NCI-H226 (cell line): Measurements from ENCODE around the gene ENTPD6.

Source experiments
- DNase-seq: peaks from one replicate; pipeline ENCODE4 v3.0.0-alpha.2; 2015

Gene ENTPD6

DNA sequence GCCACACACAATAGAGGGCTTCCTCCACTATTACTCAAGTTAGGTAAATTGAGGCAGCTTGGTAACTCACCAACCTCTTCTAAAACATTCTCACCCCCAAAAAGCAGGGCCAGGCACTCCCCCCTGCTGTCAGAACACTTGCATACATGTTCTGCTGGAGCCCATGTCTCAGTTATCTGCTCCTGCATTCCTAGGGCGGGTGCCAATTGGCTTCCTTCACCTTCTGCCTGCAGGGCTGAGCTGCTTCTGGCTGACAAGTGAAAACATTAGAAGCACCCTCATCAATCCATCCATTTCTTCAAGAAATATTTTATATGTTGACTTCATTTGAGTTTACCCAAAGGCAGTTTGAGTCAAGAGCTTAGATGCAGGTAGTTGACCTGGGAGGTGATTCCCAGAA is 4.5 kb upstream of the ENTPD6 start:
- DNase-seq, result peak; percentile 53

- no peak for DNase-seq
These were observed 3.8 kb upstream of the ENTPD6 start for GRCh38 chr20:25191689-25192088.

GRCh38 chr20:25193843-25194242 is 1.7 kb upstream of the ENTPD6 start:
- no peak for DNase-seq

- no peak for DNase-seq
These were observed 1.1 kb upstream of the ENTPD6 start for GRCh38 chr20:25194333-25194972.

DNA sequence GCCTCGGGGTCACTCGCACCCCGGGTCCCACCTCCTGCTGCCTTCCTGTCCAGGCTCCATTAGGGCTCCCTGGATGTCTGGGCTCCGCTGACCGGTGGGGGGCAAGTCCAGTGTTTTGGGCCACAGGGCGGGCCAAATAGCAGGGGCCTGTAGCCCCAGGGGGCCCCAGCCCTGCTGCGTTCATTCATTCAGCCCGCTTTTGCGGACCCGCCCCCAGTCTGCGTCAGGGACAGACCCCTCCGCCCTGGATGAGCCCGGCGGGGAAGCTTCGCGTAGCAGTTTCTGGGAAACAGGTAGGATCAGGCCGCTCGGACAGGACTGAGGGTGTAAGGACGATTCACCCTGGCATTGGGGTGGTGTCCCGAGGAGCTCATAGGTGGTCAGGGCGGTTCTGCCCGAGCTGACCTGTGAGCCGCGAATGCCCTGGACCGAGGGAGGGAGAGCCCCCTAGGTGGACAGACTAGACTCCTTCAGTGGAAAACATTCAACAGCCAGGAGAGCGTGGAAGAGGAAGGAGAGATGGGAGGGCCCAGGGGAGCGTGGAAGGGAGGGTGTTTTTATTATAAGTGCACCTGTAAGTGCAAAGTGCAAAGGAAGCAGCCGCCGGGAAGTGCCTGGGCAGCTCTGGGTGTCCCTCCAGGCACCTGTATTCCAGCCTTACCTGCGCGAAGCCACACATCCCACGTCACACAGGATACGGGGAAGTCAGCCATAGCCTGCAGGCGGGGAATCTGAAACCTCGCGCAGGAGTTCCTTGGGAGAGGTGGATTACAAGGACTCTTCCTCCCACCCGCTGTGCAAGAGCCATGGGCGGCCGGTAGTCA is 662 bp downstream of the ENTPD6 start:
- no peak for DNase-seq

DNA sequence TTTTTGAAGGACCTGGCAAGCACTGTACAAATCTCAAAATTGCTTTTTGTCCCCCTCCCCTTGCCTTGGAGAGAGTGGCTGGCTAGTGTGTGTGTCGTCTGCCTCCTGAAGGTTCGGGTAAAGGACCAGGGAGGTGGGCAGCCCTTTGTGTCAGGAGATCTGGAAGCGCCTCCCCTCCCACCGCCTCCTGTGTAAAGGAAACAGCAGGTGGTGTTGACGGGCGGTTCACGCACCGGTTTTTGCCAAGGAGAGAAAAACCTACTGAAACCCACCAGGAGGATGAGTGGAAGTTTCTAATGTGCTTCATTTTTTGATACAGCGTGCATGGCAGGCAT is 1.2 kb downstream of the ENTPD6 start:
- no peak for DNase-seq

DNA sequence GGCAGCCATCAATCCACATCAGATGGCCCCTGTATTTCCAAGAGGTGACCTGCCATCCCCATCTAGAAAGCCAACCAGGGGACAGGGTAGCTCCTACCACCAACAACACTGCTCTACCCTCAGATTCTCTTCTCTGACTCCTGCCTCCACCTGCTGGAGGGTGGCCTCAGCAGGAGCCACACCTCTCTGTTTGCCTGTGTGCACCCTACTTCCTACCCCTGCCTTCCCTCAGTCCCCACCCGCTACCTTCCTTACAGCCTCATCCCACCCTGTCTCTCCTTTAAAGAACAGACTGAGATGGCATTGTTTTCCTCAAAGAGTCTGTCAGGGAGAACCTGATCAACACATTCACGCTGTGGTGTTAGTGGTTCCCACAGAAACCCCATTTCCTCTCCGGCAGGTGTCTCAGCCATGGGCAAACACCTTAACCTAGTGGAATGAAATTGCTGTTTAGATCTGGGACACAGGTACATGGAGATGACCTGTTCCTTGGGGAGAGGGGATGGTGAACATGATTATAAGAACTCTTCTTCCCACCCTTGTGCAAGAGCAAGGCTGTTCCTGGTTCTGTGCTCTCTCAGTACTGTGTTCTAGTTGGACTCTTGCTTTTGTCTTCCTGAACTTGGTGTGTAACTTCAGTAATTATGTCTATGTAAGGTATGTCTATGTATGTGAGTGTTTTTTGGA is 1.8 kb downstream of the ENTPD6 start:
- no peak for DNase-seq

GRCh38 chr20:25197870-25198190 is 2.3 kb downstream of the ENTPD6 start:
- no peak for DNase-seq

DNA sequence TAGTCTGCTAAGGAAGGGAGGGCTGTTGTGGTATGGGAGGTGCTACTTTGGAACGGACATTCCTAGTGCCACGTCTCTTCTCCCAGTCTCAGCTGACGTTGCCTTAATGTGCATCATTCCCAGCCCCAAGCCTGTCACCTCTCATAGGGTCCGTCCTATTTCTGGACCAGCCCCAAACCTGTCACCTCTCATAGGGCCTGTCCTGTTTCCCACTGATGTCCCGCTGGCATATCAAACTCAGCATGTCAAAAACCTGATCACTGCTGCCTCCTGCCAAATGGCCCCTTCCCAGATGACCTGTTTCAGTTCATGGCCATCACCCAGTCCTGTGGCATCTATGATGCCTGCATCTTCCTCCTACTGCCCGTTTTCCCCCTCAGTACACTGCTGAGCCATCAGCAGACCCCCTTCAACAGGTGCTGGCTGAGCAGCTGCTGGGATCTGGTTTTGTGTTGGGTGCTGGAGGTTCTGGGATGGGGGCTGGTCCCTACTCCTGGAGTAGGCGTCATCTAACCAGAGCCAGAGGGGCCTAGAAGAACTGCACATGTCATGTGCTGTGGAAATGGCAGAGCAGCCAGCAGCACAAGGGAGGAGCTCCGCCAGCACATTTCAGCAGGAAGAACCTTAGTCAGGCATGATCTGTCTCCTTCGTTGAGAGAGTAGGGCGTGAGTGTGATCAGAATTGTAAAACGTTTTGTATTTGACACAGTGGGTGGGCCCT is 3.3 kb downstream of the ENTPD6 start:
- no peak for DNase-seq

GRCh38 chr20:25199473-25200260 is 4.2 kb downstream of the ENTPD6 start:
- DNase-seq, result no peak

DNA sequence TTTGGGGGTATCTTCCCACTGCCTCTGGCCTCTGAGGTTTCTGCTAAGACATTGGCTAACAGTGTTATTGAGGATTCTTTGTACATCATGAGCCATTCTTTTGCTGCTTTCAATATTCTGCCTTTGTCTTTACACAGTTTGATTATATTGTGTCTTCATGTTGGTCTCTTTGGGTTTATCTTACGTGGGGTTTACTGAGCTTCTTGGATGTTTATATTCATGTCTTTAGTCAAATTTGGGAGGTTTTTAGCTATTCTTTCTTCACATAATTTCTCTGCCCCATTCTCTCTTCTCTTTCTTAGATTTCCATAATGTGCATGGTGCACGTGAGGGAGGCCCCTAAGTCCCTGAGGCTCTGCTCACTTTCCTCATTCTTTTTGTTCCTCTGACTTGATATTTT is 7.6 kb downstream of the ENTPD6 start:
- DNase-seq, result no peak

GRCh38 chr20:25203871-25204320 is 8.4 kb downstream of the ENTPD6 start:
- DNase-seq, result no peak

- DNase-seq, result no peak
These were observed 9.2 kb downstream of the ENTPD6 start for GRCh38 chr20:25204550-25205276.

DNA sequence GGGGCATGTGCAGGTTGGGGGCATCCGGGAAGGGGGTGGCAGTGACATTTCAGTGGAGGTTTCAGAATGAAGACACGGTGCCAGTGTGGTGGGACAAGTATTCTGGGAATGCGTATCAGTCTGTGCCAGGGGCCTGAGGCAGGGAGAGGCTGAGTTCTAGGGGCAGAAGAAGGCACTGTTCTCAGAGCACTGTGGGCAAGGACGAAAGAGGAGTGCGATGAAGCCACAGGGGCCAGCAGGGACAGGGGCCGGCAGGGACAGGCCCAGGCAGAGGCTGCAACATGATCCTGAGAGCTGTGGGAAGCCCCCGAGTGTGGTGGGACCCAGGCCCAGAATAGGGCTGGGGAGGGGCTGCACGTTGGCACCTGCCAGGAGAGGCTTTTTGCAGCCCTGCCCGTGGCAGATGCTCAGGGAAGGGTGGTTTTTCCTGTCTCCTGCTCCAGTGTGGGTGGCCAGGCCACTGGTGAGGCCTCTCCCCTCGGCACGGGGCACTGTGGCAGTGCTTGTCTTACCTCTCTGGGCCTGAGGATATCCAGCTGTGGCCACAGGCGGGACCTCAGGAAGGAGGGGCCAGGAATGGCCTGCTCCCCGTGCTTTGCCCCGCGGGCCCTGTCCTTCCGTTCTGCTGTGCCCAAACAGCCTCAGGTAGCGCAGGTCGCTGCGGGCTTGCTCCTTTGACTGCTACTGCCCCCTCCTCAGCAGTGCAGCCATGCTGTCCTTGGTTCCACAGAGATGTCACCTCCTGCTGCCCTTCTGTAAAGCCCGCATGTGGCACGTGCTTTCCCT is 10.0 kb downstream of the ENTPD6 start:
- no peak for DNase-seq

DNA sequence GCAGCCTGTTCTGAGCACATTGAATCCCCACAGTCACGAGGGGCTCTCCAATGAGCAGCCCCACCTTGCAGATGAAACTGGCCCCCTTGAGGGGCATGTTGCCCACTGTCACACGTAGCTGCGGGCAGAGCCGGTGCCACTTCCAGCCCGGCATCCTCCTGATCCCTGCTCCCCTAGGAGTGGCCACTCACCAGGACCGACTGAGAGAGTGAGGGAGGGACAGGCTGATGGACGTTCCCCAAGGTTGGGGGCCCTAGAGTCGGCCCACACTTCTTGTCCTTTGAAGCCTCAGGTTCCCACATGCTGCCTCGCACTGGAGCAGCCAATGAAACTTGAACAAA is 10.5 kb downstream of the ENTPD6 start:
- DNase-seq, result no peak

DNA sequence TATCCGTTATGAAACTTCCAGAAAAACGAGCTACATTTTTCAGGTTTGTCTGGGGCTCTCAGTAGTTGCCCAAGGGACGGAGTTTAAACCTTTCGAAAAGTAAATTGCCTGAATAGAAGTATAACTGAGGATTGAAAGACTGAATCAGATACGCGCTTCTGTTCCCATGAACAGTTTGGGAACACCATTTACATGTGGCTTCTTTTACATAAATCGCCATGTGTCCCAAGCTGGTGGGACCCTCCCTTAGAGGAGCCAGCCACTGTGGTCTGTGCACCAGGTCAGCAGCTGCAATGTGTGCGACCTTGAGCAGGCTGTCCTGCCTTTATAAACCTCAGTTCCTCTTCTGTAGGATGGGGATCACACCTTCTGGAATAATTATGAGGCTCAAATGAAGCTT is 11.0 kb downstream of the ENTPD6 start:
- DNase-seq, result no peak

- no peak for DNase-seq
These were observed 11.8 kb downstream of the ENTPD6 start for GRCh38 chr20:25207149-25207959.

- no peak for DNase-seq
These were observed 12.5 kb downstream of the ENTPD6 start for GRCh38 chr20:25207960-25208534.

DNA sequence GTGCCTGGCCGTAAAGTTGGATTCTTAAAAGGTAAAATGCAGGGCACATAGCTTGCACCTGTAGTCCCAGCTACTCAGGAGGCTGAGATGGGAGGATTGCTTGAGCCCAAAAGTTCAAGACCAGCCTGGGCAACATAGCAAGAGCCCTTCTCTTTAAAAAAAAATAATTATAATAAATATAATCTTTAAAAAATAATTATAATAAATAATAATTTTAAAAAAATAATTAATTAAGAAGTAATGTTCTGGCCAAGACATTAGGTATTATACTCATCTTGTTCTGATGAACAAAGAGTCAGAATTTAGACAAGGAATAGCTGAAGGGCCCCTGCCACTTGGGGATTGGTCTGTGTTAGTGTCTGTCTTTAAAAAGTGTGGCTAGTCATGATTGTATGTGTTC is 13.9 kb downstream of the ENTPD6 start:
- no peak for DNase-seq

DNA sequence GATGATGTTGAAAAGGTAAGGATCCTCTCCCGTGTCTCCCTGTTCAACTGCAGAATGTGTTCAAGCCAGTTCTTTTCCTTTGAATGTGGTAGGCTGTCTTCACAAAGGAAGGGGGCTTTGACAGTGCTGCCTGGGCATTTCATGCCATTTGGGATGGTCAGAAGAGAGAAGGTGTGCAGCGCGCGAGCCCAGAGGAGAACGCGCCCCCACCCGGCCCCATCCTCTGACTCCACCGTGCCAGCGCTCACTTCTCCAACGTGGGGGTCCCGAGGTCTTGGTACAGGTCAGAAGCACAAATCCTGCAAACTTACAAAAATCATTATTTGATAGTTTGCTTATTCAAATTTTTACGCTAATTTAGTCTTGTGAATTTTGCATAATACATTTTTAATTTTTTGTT is 14.4 kb downstream of the ENTPD6 start:
- DNase-seq, result no peak
